Measurements from ENCODE around the gene LMBRD1. TPM values are rescaled to one million over a fixed set of nuclear protein-coding genes. Genes with fewer than 3 reads are reported as not detected.

The LMBRD1 gene
- 18.4 TPM for polyA plus RNA-seq (2012; ENCODE audit: insufficient read depth, insufficient read length, low read depth)

- Histone ChIP-seq H3K4me3 (ENCODE audit: low read depth, low read length) (peak within 1 kb of the TSS; percentile 82), H3K9me3 (no peaks in the 10 kb centered on the region), H3K27me3 (no peaks in the 10 kb centered on the region), H3K36me3 (no peaks in the 10 kb centered on the region), H3K4me1 (peaks cover 3% of the 10 kb centered on the region; the same call in 1 of the 2 replicates)
- TF ChIP-seq CTCF (IDR thresholded peaks at IDR 0.05; ENCODE audit: low read depth, low read length), result peak; percentile 81
- DNase-seq, result peak; percentile 98
Observed at GRCh38 chr6:69796642-69797390, at the start of gene LMBRD1. LMBRD1 (minus strand) TSS chr6:69797010; CDS start chr6:69796881, 129 bp downstream.

GRCh38 chr6:69846312-69846711 is 49.5 kb upstream of the LMBRD1 start:
- Histone ChIP-seq H3K9me3 (no peaks in the 10 kb centered on the region), H3K36me3 (no peaks in the 10 kb centered on the region)
- DNase-seq, result no peak

GRCh38 chr6:69843189-69843588 is 46.4 kb upstream of the LMBRD1 start:
- TF ChIP-seq CTCF (IDR thresholded peaks at IDR 0.05; ENCODE audit: low read depth, low read length), result no peak
- Histone ChIP-seq H3K4me1 (no peaks in the 10 kb centered on the region), H3K4me3 (ENCODE audit: low read depth, low read length) (no peak overlapping the region), H3K36me3 (no peaks in the 10 kb centered on the region), H3K27me3 (no peaks in the 10 kb centered on the region), H3K9me3 (no peaks in the 10 kb centered on the region)
- no peak for DNase-seq

More at GRCh38 chr6:69846312-69846711, 49.5 kb upstream of the LMBRD1 start:
- no peaks in the 10 kb centered on the region for H3K4me1 ChIP-seq
- H3K4me3 ChIP-seq (ENCODE audit: low read depth, low read length), result no peak overlapping the region
- H3K27me3 ChIP-seq, result no peaks in the 10 kb centered on the region
- no peak for TF ChIP-seq CTCF (IDR thresholded peaks at IDR 0.05; ENCODE audit: low read depth, low read length)

- no peaks in the 10 kb centered on the region for H3K36me3 ChIP-seq
- H3K27me3 ChIP-seq, result no peaks in the 10 kb centered on the region
- no peak overlapping the region for H3K4me3 ChIP-seq (ENCODE audit: low read depth, low read length)
- H3K9me3 ChIP-seq, result no peaks in the 10 kb centered on the region
- no peak for DNase-seq
- no peaks in the 10 kb centered on the region for H3K4me1 ChIP-seq
- no peak for TF ChIP-seq CTCF (IDR thresholded peaks at IDR 0.05; ENCODE audit: low read depth, low read length)
Observed at GRCh38 chr6:69841862-69842261, 45.1 kb upstream of the LMBRD1 start.

- DNase-seq, result peak; percentile 35
Observed at GRCh38 chr6:69835414-69836179, 38.8 kb upstream of the LMBRD1 start.

More at GRCh38 chr6:69835414-69836179, 38.8 kb upstream of the LMBRD1 start:
- Histone ChIP-seq H3K36me3 (no peaks in the 10 kb centered on the region), H3K4me1 (no peaks in the 10 kb centered on the region), H3K9me3 (no peaks in the 10 kb centered on the region), H3K27me3 (no peaks in the 10 kb centered on the region), H3K4me3 (ENCODE audit: low read depth, low read length) (no peak overlapping the region)
- peak; percentile 95 for TF ChIP-seq CTCF (IDR thresholded peaks at IDR 0.05; ENCODE audit: low read depth, low read length)
